Heart left ventricle (tissue), 16 donors: ENCODE data around the gene SRPRB. TPM values are rescaled to one million over a fixed set of nuclear protein-coding genes. Genes with fewer than 3 reads are reported as not detected.

Source experiments
- ATAC-seq, 4 donors: fragments of 200-7000 bp; cut with Tn5 transposase; one replicate each; pipeline ENCODE4 v1.9.1; 2020 to 2022; ENCODE audit warnings: moderate library complexity in 4 of 4, mild to moderate bottlenecking in 3 of 4, moderate number of reproducible peaks in 1 of 4
- DNase-seq, 5 donors: peaks; one replicate each; pipeline ENCODE4 v3.0.0-alpha.2; 2020
- H3K27ac ChIP-seq, 12 donors: fragments of 200-600 bp; sonication (generic) in 4 of 12; one replicate each; pipeline versions ENCODE4 v1.5.0 to v1.8.0; 2016 to 2022; ENCODE audit warnings: mild to moderate bottlenecking in 2 of 12
- H3K27me3 ChIP-seq, 9 donors: fragments of 200-600 bp; sonication (generic) in 2 of 9; one replicate each; pipeline versions ENCODE4 v1.5.1 to v1.8.0; 2016 to 2022; ENCODE audit warnings: mild to moderate bottlenecking in 3 of 9
- H3K36me3 ChIP-seq, 9 donors: fragments of 200-600 bp; sonication (generic) in 2 of 9; one replicate each; pipeline versions ENCODE4 v1.5.0 to v1.8.0; 2018 to 2022; ENCODE audit warnings: mild to moderate bottlenecking in 2 of 9
- H3K4me1 ChIP-seq, 12 donors: fragments of 200-600 bp; sonication (generic) in 4 of 12; one replicate each; pipeline versions ENCODE4 v1.5.0 to v1.8.0; 2016 to 2022; ENCODE audit warnings: mild to moderate bottlenecking in 3 of 12
- H3K4me3 ChIP-seq, 12 donors: fragments of 200-600 bp; sonication (generic) in 4 of 12; one replicate each; pipeline versions ENCODE4 v1.5.0 to v1.8.0; 2017 to 2022; ENCODE audit warnings: mild to moderate bottlenecking in 9 of 12, moderate library complexity in 4 of 12
- H3K9me3 ChIP-seq, 12 donors: fragments of 200-600 bp; sonication (generic) in 4 of 12; one replicate each; pipeline versions ENCODE4 v1.5.0 to v1.8.0; 2016 to 2022; ENCODE audit warnings: mild to moderate bottlenecking in 1 of 12
- CTCF ChIP-seq, 12 donors: fragments of 200-600 bp; sonication (generic) in 4 of 12; IDR thresholded peaks; one replicate each; pipeline versions ENCODE4 v1.5.0 to v1.8.0; 2018 to 2022; ENCODE audit warnings: antibody characterized with exemption in 12 of 12, mild to moderate bottlenecking in 5 of 12
- POLR2A ChIP-seq, 2 donors: fragments of 450-650 bp; IDR thresholded peaks; one replicate each; pipeline ENCODE4 v1.6.1; 2017; ENCODE audit warnings: antibody characterized with exemption in 2 of 2, mild to moderate bottlenecking in 2 of 2, moderate library complexity in 2 of 2
- WGBS, 4 donors: extraction: QIAGEN DNeasy Blood & Tissue Kit in 2 of 4; methylation state at CpG; one replicate each; pipeline versions ENCODE4 v1.1.5 to v1.1.7; 2013 to 2018; 5-methylcytosine and 5-hydroxymethylcytosine counted together
- intact Hi-C, 10 donors: fragments of 100-400 bp; cut with DNase I; formaldehyde crosslinking; loops; one replicate each; pipeline versions ENCODE4 v1.11.1 to v1.14.2; 2022
- polyA plus RNA-seq, 2 donors: library from polyadenylated mRNA; stranded (reverse); fragments of 200-250 nt; gene quantifications; one replicate each; pipeline ENCODE4 v1.2.3, GENCODE V29; 2013
- total RNA-seq, 9 donors: library from RNA; depleted of rRNA in 2 of 9; stranded (reverse); fragments of >200 nt in 2 of 9; fragmentation: NEBNext Ultra II Directional in 3 of 9; extraction: Animal tissue kit (Norgen Biotek cat#: 25700) in 3 of 9; gene quantifications; one replicate each; pipeline versions ENCODE4 v1.1.0 to v1.2.4, GENCODE V29; 2016 to 2023
- donor health status: ischemic (EF 13 %, LVEDD 7.1; RV severe dilation, severe dysfunction).
- donor health status: healthy with polysubstance abuse.
- donor health status: DM: no; HTN: yes; CAD: no.
- donor health status: DM: no; HTN: no; CAD: no.
- donor health status: ischemic (EF 25% LVEDD 6.9; RV normal size, moderate dysfunction).
- donor health status: ischemic (EF 25% LVEDD 5.7; RV mildly dilated, moderate dysfunction).
- donor health status: healthy.
- donor health status: DM: yes; HTN: yes; CAD: no.
- donor health status: ischemic (EF 35%, LVEDD 5.7; RV mildly dilated, moderate dysfunction).
- donor health status: nonischemic (EF 11% LVEDD 7.7; RV severe dilation, severe dysfunction).
- donor health status: DM: yes; HTN: yes; CAD: no.
- donor health status: PGD.
- donor health status: ischemic (EF 29% LVEDD 5.4; RV normal size, mild dysfunction).
- donor health status: nonischemic (EF 23%, LVEDD 6.1; RV moderate dilation, normal function).

The SRPRB gene
- total and polyA plus RNA-seq, 11 donors = 13.3 to 55.0 (median 24.9) TPM

GRCh38 chr3:133833880-133834620 is 28.4 kb downstream of the SRPRB start:
- ATAC-seq (no peak), DNase-seq (no peak)
- H3K36me3 ChIP-seq = peaks cover 0 to 32% (median 12%) of the 10 kb centered on the region in 9 donors
- 83 to 90% (median 88%) methylated on average over 13 of the region's 13 CpGs for WGBS, 4 donors
- intact Hi-C loops = no loop called here
- TF ChIP-seq POLR2A (IDR thresholded peaks at IDR 0.05) = no peak
- TF ChIP-seq CTCF (IDR thresholded peaks at IDR 0.05) = no peak
- H3K27me3 ChIP-seq = no peaks in the 10 kb centered on the region
- H3K9me3 ChIP-seq = no peaks in the 10 kb centered on the region
- no peak overlapping the region for H3K4me3 ChIP-seq
- peaks cover 0 to 19% (median 8%) of the 10 kb centered on the region in 12 donors for H3K4me1 ChIP-seq
- H3K27ac ChIP-seq = no peak overlapping the region

- Histone ChIP-seq H3K27me3 (no peaks in the 10 kb centered on the region), H3K27ac (no peak overlapping the region), H3K4me3 (no peak overlapping the region), H3K9me3 (no peaks in the 10 kb centered on the region), H3K4me1 (peaks cover 0 to 11% (median 4%) of the 10 kb centered on the region in 12 donors), H3K36me3 (peaks cover 0 to 35% (median 12%) of the 10 kb centered on the region in 9 donors)
- DNase-seq (no peak), ATAC-seq (no peak)
- TF ChIP-seq CTCF (IDR thresholded peaks at IDR 0.05) = no peak
- intact Hi-C loops = no loop called here
- WGBS, 4 donors = 93 to 96% (median 94%) methylated on average over 14 of the region's 14 CpGs
Measured at GRCh38 chr3:133834621-133835417, 29.2 kb downstream of the SRPRB start.

GRCh38 chr3:133835418-133835743 is 29.8 kb downstream of the SRPRB start:
- TF ChIP-seq POLR2A (IDR thresholded peaks at IDR 0.05) = no peak
- no peak for TF ChIP-seq CTCF (IDR thresholded peaks at IDR 0.05)
- Histone ChIP-seq H3K4me1 (peaks cover 0 to 6% (median 0%) of the 10 kb centered on the region in 12 donors), H3K27ac (no peak overlapping the region), H3K27me3 (no peaks in the 10 kb centered on the region), H3K4me3 (no peak overlapping the region), H3K36me3 (peaks cover 0 to 35% (median 12%) of the 10 kb centered on the region in 9 donors), H3K9me3 (no peaks in the 10 kb centered on the region)
- DNase-seq (no peak), ATAC-seq (no peak)
- intact Hi-C loops = no loop called here
- 94 to 95% (median 94%) methylated on average over 3 of the region's 3 CpGs for WGBS, 4 donors

GRCh38 chr3:133835961-133836360 is 30.3 kb downstream of the SRPRB start:
- Histone ChIP-seq H3K4me1 (no peaks in the 10 kb centered on the region), H3K27me3 (no peaks in the 10 kb centered on the region), H3K4me3 (no peak overlapping the region), H3K36me3 (peaks cover 0 to 39% (median 12%) of the 10 kb centered on the region in 9 donors), H3K9me3 (no peaks in the 10 kb centered on the region), H3K27ac (no peak overlapping the region)
- DNase-seq = no peak
- WGBS, 4 donors = 81 to 96% (median 93%) methylated on average over 4 of the region's 4 CpGs
- intact Hi-C loops = no loop called here
- no peak for ATAC-seq
- TF ChIP-seq POLR2A (IDR thresholded peaks at IDR 0.05) (no peak), CTCF (IDR thresholded peaks at IDR 0.05) (no peak)
